GM23338 (cell line): ENCODE measurements around the gene GPAM. TPM values are rescaled to one million over a fixed set of nuclear protein-coding genes. Genes with fewer than 3 reads are reported as not detected.

Experiments used
- ATAC-seq: fragments of 200-7000 bp; cut with Tn5 transposase; 3 replicates; pipeline ENCODE4 v1.9.1; 2020
- DNase-seq: peaks from one replicate; pipeline ENCODE4 v3.0.0-alpha.2; 2015; ENCODE audit warnings: low spot score
- H2AFZ ChIP-seq: fragments of 200-600 bp; sonication (generic); 2 replicates; pipeline ENCODE4 v1.8.0; 2016; ENCODE audit warnings: antibody characterized with exemption, mild to moderate bottlenecking, moderate library complexity
- H3F3A ChIP-seq: fragments of 200-600 bp; sonication (generic); replicated peaks from 2 replicates; pipeline ENCODE4 v1.8.0; 2017; ENCODE audit warnings: antibody characterized with exemption, mixed run types, low read depth
- H3K27ac ChIP-seq: fragments of 200-600 bp; sonication (generic); 2 replicates; pipeline ENCODE4 v1.6.1; 2016; ENCODE audit warnings: low read depth
- H3K27me3 ChIP-seq: fragments of 200-600 bp; sonication (generic); 2 replicates; pipeline ENCODE4 v1.8.0; 2016; ENCODE audit warnings: mild to moderate bottlenecking, mixed run types, moderate library complexity; ENCODE audit not compliant: insufficient read depth
- H3K36me3 ChIP-seq: fragments of 200-600 bp; sonication (generic); 2 replicates; pipeline ENCODE4 v1.8.0; 2016; ENCODE audit warnings: mild to moderate bottlenecking; ENCODE audit not compliant: insufficient read depth
- H3K4me1 ChIP-seq: fragments of 200-600 bp; sonication (generic); 2 replicates; pipeline ENCODE4 v1.8.0; 2016; ENCODE audit warnings: mild to moderate bottlenecking, moderate library complexity; ENCODE audit not compliant: insufficient read depth
- H3K4me2 ChIP-seq: fragments of 200-600 bp; sonication (generic); 2 replicates; pipeline ENCODE4 v1.7.1; 2017; ENCODE audit warnings: mixed run types
- H3K4me3 ChIP-seq: fragments of 200-600 bp; sonication (generic); 2 replicates; pipeline ENCODE4 v1.6.1; 2016; ENCODE audit warnings: mixed run types
- H3K79me2 ChIP-seq: fragments of 200-600 bp; sonication (generic); replicated peaks from 2 replicates; pipeline ENCODE4 v1.8.0; 2017; ENCODE audit warnings: mild to moderate bottlenecking; ENCODE audit not compliant: insufficient read depth
- H3K9me2 ChIP-seq: fragments of 200-600 bp; sonication (generic); 2 replicates; pipeline ENCODE4 v1.8.0; 2017; ENCODE audit not compliant: insufficient read depth
- H4K20me1 ChIP-seq: fragments of 200-600 bp; sonication (generic); replicated peaks from 2 replicates; pipeline ENCODE4 v1.8.0; 2017; ENCODE audit warnings: mild to moderate bottlenecking; ENCODE audit not compliant: insufficient read depth
- H3K27ac Mint-ChIP-seq: 2 replicates; pipeline ENCODE4 v1.8.0; 2020; ENCODE audit warnings: inconsistent platforms, mild to moderate bottlenecking, moderate library complexity, mixed read lengths
- H3K27me3 Mint-ChIP-seq: 3 replicates; pipeline ENCODE4 v1.8.0; 2022; ENCODE audit warnings: low read depth, mild to moderate bottlenecking, moderate library complexity, mixed read lengths, inconsistent platforms; ENCODE audit not compliant: insufficient read depth, poor library complexity
- H3K36me3 Mint-ChIP-seq: 3 replicates; pipeline ENCODE4 v1.8.0; 2021; ENCODE audit warnings: low read depth, mild to moderate bottlenecking, inconsistent platforms, moderate library complexity, mixed read lengths
- H3K4me1 Mint-ChIP-seq: 3 replicates; pipeline ENCODE4 v1.8.0; 2020; ENCODE audit warnings: mild to moderate bottlenecking, inconsistent platforms, mixed read lengths
- H3K4me3 Mint-ChIP-seq: 3 replicates; pipeline ENCODE4 v1.8.0; 2021; ENCODE audit warnings: moderate library complexity, mild to moderate bottlenecking, inconsistent platforms, mixed read lengths
- H3K9me3 Mint-ChIP-seq: 3 replicates; pipeline ENCODE4 v1.8.0; 2020; ENCODE audit warnings: moderate library complexity, mild to moderate bottlenecking, inconsistent platforms, mixed read lengths
- CREB1 ChIP-seq: fragments of 250-450 bp; sonication (Bioruptor Pico); IDR thresholded peaks from 2 replicates; pipeline ENCODE4 v1.5.0; 2020; ENCODE audit warnings: low read depth, mild to moderate bottlenecking, moderate library complexity
- EZH2phosphoT487 ChIP-seq: fragments of 200-600 bp; sonication (generic); IDR thresholded peaks from one replicate; pipeline ENCODE4 v1.8.1; 2018; ENCODE audit warnings: antibody characterized with exemption; ENCODE audit not compliant: unreplicated experiment
- JUNB ChIP-seq: IDR thresholded peaks from one replicate; pipeline ENCODE4 v1.6.1; 2016; ENCODE audit warnings: antibody characterized with exemption; ENCODE audit not compliant: unreplicated experiment
- NANOG ChIP-seq: IDR thresholded peaks from 2 replicates; pipeline ENCODE4 v1.6.1; 2016; ENCODE audit warnings: antibody characterized with exemption, borderline replicate concordance
- POLR2AphosphoS5 ChIP-seq: IDR thresholded peaks from 2 replicates; pipeline ENCODE4 v1.6.1; 2016; ENCODE audit warnings: antibody characterized with exemption, low read depth
- STAT1 ChIP-seq: IDR thresholded peaks from one replicate; pipeline ENCODE4 v1.6.1; 2016; ENCODE audit warnings: antibody characterized with exemption; ENCODE audit not compliant: unreplicated experiment
- ZNF331 ChIP-seq: fragments of 250-450 bp; sonication (Bioruptor Pico); IDR thresholded peaks from 2 replicates; pipeline ENCODE4 v1.5.0; 2020; ENCODE audit warnings: low read depth, mild to moderate bottlenecking, moderate library complexity
- polyA plus RNA-seq: library from polyadenylated mRNA; unstranded; fragments of >200 nt; fragmentation: Nextera tagmentation; extraction: Ambion mirVana; gene quantifications from 2 replicates; pipeline ENCODE4 v1.2.1, GENCODE V29; 2016
- total RNA-seq: library from RNA; depleted of rRNA; stranded (reverse); fragments of >200 nt; shearing (Covaris generic); gene quantifications from 2 replicates; pipeline ENCODE4 v1.2.3, GENCODE V29; 2014
- TF ChIP-seq, protein P1 (sequence below): IDR thresholded peaks from one replicate; pipeline ENCODE4 v1.6.1; 2018; ENCODE audit warnings: antibody characterized with exemption; ENCODE audit not compliant: unreplicated experiment
- TF ChIP-seq, protein P2 (sequence below): IDR thresholded peaks from 2 replicates; pipeline ENCODE4 v1.6.1; 2016; ENCODE audit warnings: antibody characterized with exemption
- TF ChIP-seq, protein P3 (sequence below): fragments of 250-450 bp; sonication (Bioruptor Pico); IDR thresholded peaks from 2 replicates; pipeline ENCODE4 v1.5.0; 2020; ENCODE audit warnings: mild to moderate bottlenecking, moderate library complexity

The GPAM gene
- total and polyA plus RNA-seq, 2 experiments from 2014 or later: 5.5 to 16.6 TPM

DNA sequence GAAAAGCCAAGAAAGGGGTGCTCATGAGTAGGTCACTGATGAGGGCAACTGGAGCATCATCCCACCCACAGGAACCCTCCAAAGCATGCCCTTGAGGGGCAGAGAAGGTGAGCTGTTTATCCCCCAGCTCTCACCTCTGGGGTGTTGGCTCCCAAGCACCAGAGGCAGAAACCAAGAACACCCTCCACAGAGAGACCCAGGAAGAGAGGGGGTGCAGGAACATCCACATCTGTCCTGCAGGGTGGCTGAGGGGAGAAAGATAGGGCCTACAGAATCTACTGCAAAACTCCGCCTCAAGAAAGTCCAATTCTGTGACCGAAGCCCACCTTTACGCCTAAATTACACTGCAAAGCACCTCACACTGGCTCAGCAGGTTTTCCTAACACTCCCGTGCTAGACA, 40.1 kb downstream of the GPAM start:
- no peak overlapping the region for H3K4me2 ChIP-seq
- TF ChIP-seq POLR2AphosphoS5 (no peak), JUNB (no peak), EZH2phosphoT487 (no peak), CREB1 (no peak), STAT1 (no peak), NANOG (no peak), ZNF331 (CRISPR knock-in tag) (no peak)
- TF ChIP-seq, protein P1, sequence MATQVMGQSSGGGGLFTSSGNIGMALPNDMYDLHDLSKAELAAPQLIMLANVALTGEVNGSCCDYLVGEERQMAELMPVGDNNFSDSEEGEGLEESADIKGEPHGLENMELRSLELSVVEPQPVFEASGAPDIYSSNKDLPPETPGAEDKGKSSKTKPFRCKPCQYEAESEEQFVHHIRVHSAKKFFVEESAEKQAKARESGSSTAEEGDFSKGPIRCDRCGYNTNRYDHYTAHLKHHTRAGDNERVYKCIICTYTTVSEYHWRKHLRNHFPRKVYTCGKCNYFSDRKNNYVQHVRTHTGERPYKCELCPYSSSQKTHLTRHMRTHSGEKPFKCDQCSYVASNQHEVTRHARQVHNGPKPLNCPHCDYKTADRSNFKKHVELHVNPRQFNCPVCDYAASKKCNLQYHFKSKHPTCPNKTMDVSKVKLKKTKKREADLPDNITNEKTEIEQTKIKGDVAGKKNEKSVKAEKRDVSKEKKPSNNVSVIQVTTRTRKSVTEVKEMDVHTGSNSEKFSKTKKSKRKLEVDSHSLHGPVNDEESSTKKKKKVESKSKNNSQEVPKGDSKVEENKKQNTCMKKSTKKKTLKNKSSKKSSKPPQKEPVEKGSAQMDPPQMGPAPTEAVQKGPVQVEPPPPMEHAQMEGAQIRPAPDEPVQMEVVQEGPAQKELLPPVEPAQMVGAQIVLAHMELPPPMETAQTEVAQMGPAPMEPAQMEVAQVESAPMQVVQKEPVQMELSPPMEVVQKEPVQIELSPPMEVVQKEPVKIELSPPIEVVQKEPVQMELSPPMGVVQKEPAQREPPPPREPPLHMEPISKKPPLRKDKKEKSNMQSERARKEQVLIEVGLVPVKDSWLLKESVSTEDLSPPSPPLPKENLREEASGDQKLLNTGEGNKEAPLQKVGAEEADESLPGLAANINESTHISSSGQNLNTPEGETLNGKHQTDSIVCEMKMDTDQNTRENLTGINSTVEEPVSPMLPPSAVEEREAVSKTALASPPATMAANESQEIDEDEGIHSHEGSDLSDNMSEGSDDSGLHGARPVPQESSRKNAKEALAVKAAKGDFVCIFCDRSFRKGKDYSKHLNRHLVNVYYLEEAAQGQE: no peak
- TF ChIP-seq, protein P2, sequence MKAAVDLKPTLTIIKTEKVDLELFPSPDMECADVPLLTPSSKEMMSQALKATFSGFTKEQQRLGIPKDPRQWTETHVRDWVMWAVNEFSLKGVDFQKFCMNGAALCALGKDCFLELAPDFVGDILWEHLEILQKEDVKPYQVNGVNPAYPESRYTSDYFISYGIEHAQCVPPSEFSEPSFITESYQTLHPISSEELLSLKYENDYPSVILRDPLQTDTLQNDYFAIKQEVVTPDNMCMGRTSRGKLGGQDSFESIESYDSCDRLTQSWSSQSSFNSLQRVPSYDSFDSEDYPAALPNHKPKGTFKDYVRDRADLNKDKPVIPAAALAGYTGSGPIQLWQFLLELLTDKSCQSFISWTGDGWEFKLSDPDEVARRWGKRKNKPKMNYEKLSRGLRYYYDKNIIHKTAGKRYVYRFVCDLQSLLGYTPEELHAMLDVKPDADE: no peak
- TF ChIP-seq, protein P3, sequence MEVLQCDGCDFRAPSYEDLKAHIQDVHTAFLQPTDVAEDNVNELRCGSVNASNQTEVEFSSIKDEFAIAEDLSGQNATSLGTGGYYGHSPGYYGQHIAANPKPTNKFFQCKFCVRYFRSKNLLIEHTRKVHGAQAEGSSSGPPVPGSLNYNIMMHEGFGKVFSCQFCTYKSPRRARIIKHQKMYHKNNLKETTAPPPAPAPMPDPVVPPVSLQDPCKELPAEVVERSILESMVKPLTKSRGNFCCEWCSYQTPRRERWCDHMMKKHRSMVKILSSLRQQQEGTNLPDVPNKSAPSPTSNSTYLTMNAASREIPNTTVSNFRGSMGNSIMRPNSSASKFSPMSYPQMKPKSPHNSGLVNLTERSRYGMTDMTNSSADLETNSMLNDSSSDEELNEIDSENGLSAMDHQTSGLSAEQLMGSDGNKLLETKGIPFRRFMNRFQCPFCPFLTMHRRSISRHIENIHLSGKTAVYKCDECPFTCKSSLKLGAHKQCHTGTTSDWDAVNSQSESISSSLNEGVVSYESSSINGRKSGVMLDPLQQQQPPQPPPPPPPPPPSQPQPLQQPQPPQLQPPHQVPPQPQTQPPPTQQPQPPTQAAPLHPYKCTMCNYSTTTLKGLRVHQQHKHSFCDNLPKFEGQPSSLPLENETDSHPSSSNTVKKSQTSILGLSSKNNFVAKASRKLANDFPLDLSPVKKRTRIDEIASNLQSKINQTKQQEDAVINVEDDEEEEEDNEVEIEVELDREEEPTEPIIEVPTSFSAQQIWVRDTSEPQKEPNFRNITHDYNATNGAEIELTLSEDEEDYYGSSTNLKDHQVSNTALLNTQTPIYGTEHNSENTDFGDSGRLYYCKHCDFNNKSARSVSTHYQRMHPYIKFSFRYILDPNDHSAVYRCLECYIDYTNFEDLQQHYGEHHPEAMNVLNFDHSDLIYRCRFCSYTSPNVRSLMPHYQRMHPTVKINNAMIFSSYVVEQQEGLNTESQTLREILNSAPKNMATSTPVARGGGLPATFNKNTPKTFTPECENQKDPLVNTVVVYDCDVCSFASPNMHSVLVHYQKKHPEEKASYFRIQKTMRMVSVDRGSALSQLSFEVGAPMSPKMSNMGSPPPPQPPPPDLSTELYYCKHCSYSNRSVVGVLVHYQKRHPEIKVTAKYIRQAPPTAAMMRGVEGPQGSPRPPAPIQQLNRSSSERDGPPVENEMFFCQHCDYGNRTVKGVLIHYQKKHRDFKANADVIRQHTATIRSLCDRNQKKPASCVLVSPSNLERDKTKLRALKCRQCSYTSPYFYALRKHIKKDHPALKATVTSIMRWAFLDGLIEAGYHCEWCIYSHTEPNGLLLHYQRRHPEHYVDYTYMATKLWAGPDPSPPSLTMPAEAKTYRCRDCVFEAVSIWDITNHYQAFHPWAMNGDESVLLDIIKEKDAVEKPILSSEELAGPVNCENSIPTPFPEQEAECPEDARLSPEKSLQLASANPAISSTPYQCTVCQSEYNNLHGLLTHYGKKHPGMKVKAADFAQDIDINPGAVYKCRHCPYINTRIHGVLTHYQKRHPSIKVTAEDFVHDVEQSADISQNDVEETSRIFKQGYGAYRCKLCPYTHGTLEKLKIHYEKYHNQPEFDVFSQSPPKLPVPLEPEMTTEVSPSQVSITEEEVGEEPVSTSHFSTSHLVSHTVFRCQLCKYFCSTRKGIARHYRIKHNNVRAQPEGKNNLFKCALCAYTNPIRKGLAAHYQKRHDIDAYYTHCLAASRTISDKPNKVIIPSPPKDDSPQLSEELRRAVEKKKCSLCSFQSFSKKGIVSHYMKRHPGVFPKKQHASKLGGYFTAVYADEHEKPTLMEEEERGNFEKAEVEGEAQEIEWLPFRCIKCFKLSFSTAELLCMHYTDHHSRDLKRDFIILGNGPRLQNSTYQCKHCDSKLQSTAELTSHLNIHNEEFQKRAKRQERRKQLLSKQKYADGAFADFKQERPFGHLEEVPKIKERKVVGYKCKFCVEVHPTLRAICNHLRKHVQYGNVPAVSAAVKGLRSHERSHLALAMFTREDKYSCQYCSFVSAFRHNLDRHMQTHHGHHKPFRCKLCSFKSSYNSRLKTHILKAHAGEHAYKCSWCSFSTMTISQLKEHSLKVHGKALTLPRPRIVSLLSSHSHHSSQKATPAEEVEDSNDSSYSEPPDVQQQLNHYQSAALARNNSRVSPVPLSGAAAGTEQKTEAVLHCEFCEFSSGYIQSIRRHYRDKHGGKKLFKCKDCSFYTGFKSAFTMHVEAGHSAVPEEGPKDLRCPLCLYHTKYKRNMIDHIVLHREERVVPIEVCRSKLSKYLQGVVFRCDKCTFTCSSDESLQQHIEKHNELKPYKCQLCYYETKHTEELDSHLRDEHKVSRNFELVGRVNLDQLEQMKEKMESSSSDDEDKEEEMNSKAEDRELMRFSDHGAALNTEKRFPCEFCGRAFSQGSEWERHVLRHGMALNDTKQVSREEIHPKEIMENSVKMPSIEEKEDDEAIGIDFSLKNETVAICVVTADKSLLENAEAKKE (CRISPR knock-in tag): no peak
- no peak overlapping the region for H2AFZ ChIP-seq
- no peaks in the 10 kb centered on the region; the same call in 2 of the 3 replicates for H3K4me1 Mint-ChIP-seq
- no peaks in the 10 kb centered on the region for H3K9me2 ChIP-seq
- H3K4me3 Mint-ChIP-seq: no peak overlapping the region
- H3K36me3 Mint-ChIP-seq: no peaks in the 10 kb centered on the region
- no peaks in the 10 kb centered on the region for H4K20me1 ChIP-seq
- no peak overlapping the region for H3K4me3 ChIP-seq
- no peaks in the 10 kb centered on the region for H3K79me2 ChIP-seq
- H3K27me3 Mint-ChIP-seq: peaks cover 5% of the 10 kb centered on the region
- no peak overlapping the region for H3K27ac ChIP-seq
- no peak for ATAC-seq
- no peak for DNase-seq
- no peak overlapping the region for H3K27ac Mint-ChIP-seq
- H3K27me3 ChIP-seq: no peaks in the 10 kb centered on the region
- no peaks in the 10 kb centered on the region for H3F3A ChIP-seq
- no peaks in the 10 kb centered on the region for H3K9me3 Mint-ChIP-seq
- no peaks in the 10 kb centered on the region for H3K36me3 ChIP-seq
- H3K4me1 ChIP-seq: no peaks in the 10 kb centered on the region; the same call in 1 of the 2 replicates
